ENCODE data around the gene HOOK2.
A peak's percentile ranks its signal among the peaks of the same experiment; 100 is the strongest.

Gene HOOK2

GRCh38 chr19:12763100-12763499, 12.3 kb downstream of the HOOK2 start:
- Histone ChIP-seq H3K27me3 (ENCODE audit: insufficient read depth, low read length) (no peaks in the 10 kb centered on the region), H3K36me3 (ENCODE audit: insufficient read depth, low read length) (peaks cover 22% of the 10 kb centered on the region), H3K27ac (ENCODE audit: low read depth, low read length) (no peak overlapping the region), H3K4me1 (ENCODE audit: insufficient read depth, low read length) (no peaks in the 10 kb centered on the region), H3K9ac (ENCODE audit: low read depth, low read length) (no peak overlapping the region), H3K9me3 (ENCODE audit: insufficient read depth, low read depth, low read length) (no peaks in the 10 kb centered on the region), H3K4me3 (ENCODE audit: low read length) (no peak overlapping the region)
- 97% methylated on average over 9 of the region's 11 CpGs for WGBS

- H3K27ac ChIP-seq (ENCODE audit: low read depth, low read length) = no peak overlapping the region
- H3K9me3 ChIP-seq (ENCODE audit: insufficient read depth, low read depth, low read length) = no peaks in the 10 kb centered on the region
- H3K9ac ChIP-seq (ENCODE audit: low read depth, low read length) = no peak overlapping the region
- H3K4me3 ChIP-seq (ENCODE audit: low read length) = no peak overlapping the region
- no peaks in the 10 kb centered on the region for H3K4me1 ChIP-seq (ENCODE audit: insufficient read depth, low read length)
- no peaks in the 10 kb centered on the region for H3K27me3 ChIP-seq (ENCODE audit: insufficient read depth, low read length)
- 71% methylated on average over 1 of the region's 6 CpGs for WGBS
- H3K36me3 ChIP-seq (ENCODE audit: insufficient read depth, low read length) = peaks cover 14% of the 10 kb centered on the region
Measured at GRCh38 chr19:12759686-12760085, 15.7 kb downstream of the HOOK2 start.

- Histone ChIP-seq H3K36me3 (ENCODE audit: insufficient read depth, low read length) (no peaks in the 10 kb centered on the region; the same call in 1 of the 2 replicates), H3K9ac (ENCODE audit: low read depth, low read length) (no peak overlapping the region), H3K27ac (ENCODE audit: low read depth, low read length) (no peak overlapping the region), H3K4me1 (ENCODE audit: insufficient read depth, low read length) (no peaks in the 10 kb centered on the region), H3K27me3 (ENCODE audit: insufficient read depth, low read length) (no peaks in the 10 kb centered on the region), H3K4me3 (ENCODE audit: low read length) (peak overlapping the region; percentile 45), H3K9me3 (ENCODE audit: insufficient read depth, low read depth, low read length) (no peaks in the 10 kb centered on the region)
- WGBS = 7% methylated on average over 60 of the region's 60 CpGs
Measured at GRCh38 chr19:12757544-12758274, 17.6 kb downstream of the HOOK2 start.

GRCh38 chr19:12756150-12756883, 19.0 kb downstream of the HOOK2 start:
- Histone ChIP-seq H3K4me1 (ENCODE audit: insufficient read depth, low read length) (no peaks in the 10 kb centered on the region), H3K9me3 (ENCODE audit: insufficient read depth, low read depth, low read length) (no peaks in the 10 kb centered on the region), H3K4me3 (ENCODE audit: low read length) (no peak overlapping the region), H3K27ac (ENCODE audit: low read depth, low read length) (no peak overlapping the region), H3K9ac (ENCODE audit: low read depth, low read length) (no peak overlapping the region), H3K27me3 (ENCODE audit: insufficient read depth, low read length) (peaks cover 8% of the 10 kb centered on the region), H3K36me3 (ENCODE audit: insufficient read depth, low read length) (no peaks in the 10 kb centered on the region)
- WGBS = 89% methylated on average over 19 of the region's 19 CpGs

- 88% methylated on average over 50 of the region's 50 CpGs for WGBS
Measured at GRCh38 chr19:12754465-12755196, 20.7 kb downstream of the HOOK2 start.

GRCh38 chr19:12752056-12752781, 23.1 kb downstream of the HOOK2 start:
- Histone ChIP-seq H3K4me3 (ENCODE audit: low read length) (peak overlapping the region; percentile 43), H3K9ac (ENCODE audit: low read depth, low read length) (no peak overlapping the region; the same call in 1 of the 2 replicates), H3K27me3 (ENCODE audit: insufficient read depth, low read length) (peaks cover 26% of the 10 kb centered on the region), H3K9me3 (ENCODE audit: insufficient read depth, low read depth, low read length) (no peaks in the 10 kb centered on the region), H3K27ac (ENCODE audit: low read depth, low read length) (no peak overlapping the region), H3K36me3 (ENCODE audit: insufficient read depth, low read length) (peaks cover 11% of the 10 kb centered on the region), H3K4me1 (ENCODE audit: insufficient read depth, low read length) (no peaks in the 10 kb centered on the region)
- 75% methylated on average over 21 of the region's 23 CpGs for WGBS

More at GRCh38 chr19:12754465-12755196, 20.7 kb downstream of the HOOK2 start:
- H3K27me3 ChIP-seq (ENCODE audit: insufficient read depth, low read length) = peaks cover 24% of the 10 kb centered on the region
- H3K9me3 ChIP-seq (ENCODE audit: insufficient read depth, low read depth, low read length) = no peaks in the 10 kb centered on the region
- H3K4me3 ChIP-seq (ENCODE audit: low read length) = no peak overlapping the region
- no peak overlapping the region for H3K9ac ChIP-seq (ENCODE audit: low read depth, low read length)
- H3K27ac ChIP-seq (ENCODE audit: low read depth, low read length) = no peak overlapping the region
- no peaks in the 10 kb centered on the region for H3K4me1 ChIP-seq (ENCODE audit: insufficient read depth, low read length)
- H3K36me3 ChIP-seq (ENCODE audit: insufficient read depth, low read length) = no peaks in the 10 kb centered on the region

GRCh38 chr19:12751635-12752034, 23.7 kb downstream of the HOOK2 start, which contains the start of gene BEST2:
Gene BEST2 (plus strand): TSS chr19:12751791. CDS start chr19:12752593, 802 bp downstream.
- no peak within 1 kb of the TSS; the same call in 1 of the 2 replicates for H3K9ac ChIP-seq (ENCODE audit: low read depth, low read length)
- H3K36me3 ChIP-seq (ENCODE audit: insufficient read depth, low read length) = peaks cover 15% of the 10 kb centered on the region
- H3K9me3 ChIP-seq (ENCODE audit: insufficient read depth, low read depth, low read length) = no peaks in the 10 kb centered on the region
- H3K27me3 ChIP-seq (ENCODE audit: insufficient read depth, low read length) = peaks cover 26% of the 10 kb centered on the region
- H3K4me3 ChIP-seq (ENCODE audit: low read length) = peak within 1 kb of the TSS; percentile 43
- H3K4me1 ChIP-seq (ENCODE audit: insufficient read depth, low read length) = no peaks in the 10 kb centered on the region
- H3K27ac ChIP-seq (ENCODE audit: low read depth, low read length) = no peak within 1 kb of the TSS
- 7% methylated on average over 11 of the region's 14 CpGs for WGBS

GRCh38 chr19:12750851-12751250, 24.5 kb downstream of the HOOK2 start:
- Histone ChIP-seq H3K4me1 (ENCODE audit: insufficient read depth, low read length) (no peaks in the 10 kb centered on the region), H3K27me3 (ENCODE audit: insufficient read depth, low read length) (peaks cover 26% of the 10 kb centered on the region), H3K36me3 (ENCODE audit: insufficient read depth, low read length) (peaks cover 23% of the 10 kb centered on the region), H3K27ac (ENCODE audit: low read depth, low read length) (no peak overlapping the region), H3K9ac (ENCODE audit: low read depth, low read length) (no peak overlapping the region), H3K4me3 (ENCODE audit: low read length) (no peak overlapping the region), H3K9me3 (ENCODE audit: insufficient read depth, low read depth, low read length) (no peaks in the 10 kb centered on the region)
- 85% methylated on average over 9 of the region's 9 CpGs for WGBS

- Histone ChIP-seq H3K36me3 (ENCODE audit: insufficient read depth, low read length) (peaks cover 29% of the 10 kb centered on the region), H3K9ac (ENCODE audit: low read depth, low read length) (no peak overlapping the region), H3K27ac (ENCODE audit: low read depth, low read length) (no peak overlapping the region), H3K27me3 (ENCODE audit: insufficient read depth, low read length) (peaks cover 26% of the 10 kb centered on the region), H3K4me3 (ENCODE audit: low read length) (no peak overlapping the region), H3K9me3 (ENCODE audit: insufficient read depth, low read depth, low read length) (no peaks in the 10 kb centered on the region), H3K4me1 (ENCODE audit: insufficient read depth, low read length) (no peaks in the 10 kb centered on the region)
- WGBS = 34% methylated on average over 24 of the region's 24 CpGs
Measured at GRCh38 chr19:12749938-12750521, 25.3 kb downstream of the HOOK2 start.

- Histone ChIP-seq H3K4me3 (ENCODE audit: low read length) (no peak overlapping the region), H3K27ac (ENCODE audit: low read depth, low read length) (no peak overlapping the region), H3K4me1 (ENCODE audit: insufficient read depth, low read length) (no peaks in the 10 kb centered on the region), H3K27me3 (ENCODE audit: insufficient read depth, low read length) (peaks cover 26% of the 10 kb centered on the region), H3K9me3 (ENCODE audit: insufficient read depth, low read depth, low read length) (no peaks in the 10 kb centered on the region), H3K9ac (ENCODE audit: low read depth, low read length) (no peak overlapping the region), H3K36me3 (ENCODE audit: insufficient read depth, low read length) (peaks cover 36% of the 10 kb centered on the region)
- 71% methylated on average over 5 of the region's 6 CpGs for WGBS
Measured at GRCh38 chr19:12748489-12748888, 26.9 kb downstream of the HOOK2 start.
